Psoas muscle (tissue), 8 donors: ENCODE results near the gene CPSF7. TPM values are rescaled to one million over a fixed set of nuclear protein-coding genes. Genes with fewer than 3 reads are reported as not detected.

Source experiments
- ATAC-seq, 4 donors: fragments of 200-7000 bp; cut with Tn5 transposase; one replicate each; pipeline ENCODE4 v1.9.1; 2020; ENCODE audit warnings: moderate library complexity in 3 of 4, mild to moderate bottlenecking in 2 of 4
- DNase-seq, 2 donors: peaks; one replicate each; pipeline ENCODE4 v3.0.0-alpha.2; 2020
- H3K27ac ChIP-seq: fragments of 200-600 bp; one replicate; pipeline ENCODE4 v1.8.0; 2022
- H3K27me3 ChIP-seq, 3 donors: fragments of 200-600 bp in 1 of 3; one replicate each; pipeline versions ENCODE4 v1.6.1 to v1.8.0; 2013 to 2022; ENCODE audit warnings: low read length in 2 of 3, mild to moderate bottlenecking in 2 of 3, moderate library complexity in 1 of 3; ENCODE audit not compliant: insufficient read depth in 3 of 3
- H3K36me3 ChIP-seq, 2 donors: fragments of 200-600 bp in 1 of 2; one replicate each; pipeline versions ENCODE4 v1.6.1 to v1.8.0; 2013 to 2022; ENCODE audit warnings: low read depth in 1 of 2, mild to moderate bottlenecking in 1 of 2, moderate library complexity in 1 of 2; ENCODE audit not compliant: insufficient read depth in 1 of 2
- H3K4me1 ChIP-seq: fragments of 200-600 bp; one replicate; pipeline ENCODE4 v1.8.0; 2022
- H3K4me3 ChIP-seq: fragments of 200-600 bp; one replicate; pipeline ENCODE4 v1.8.0; 2022; ENCODE audit warnings: mild to moderate bottlenecking
- H3K9me3 ChIP-seq: fragments of 200-600 bp; one replicate; pipeline ENCODE4 v1.8.0; 2022
- CTCF ChIP-seq: fragments of 200-600 bp; IDR thresholded peaks from one replicate; pipeline ENCODE4 v1.8.0; 2022; ENCODE audit warnings: antibody characterized with exemption
- WGBS, 3 donors: extraction: QIAGEN DNeasy Blood & Tissue Kit; methylation state at CpG; one replicate each; pipeline versions ENCODE4 v1.1.6 to v1.1.7; 2013; 5-methylcytosine and 5-hydroxymethylcytosine counted together
- intact Hi-C, 2 donors: fragments of 100-400 bp; cut with DNase I; formaldehyde crosslinking; loops; one replicate each; pipeline versions ENCODE4 v1.11.0 to v1.14.2; 2022
- polyA plus RNA-seq, 3 donors: library from polyadenylated mRNA; stranded (reverse); fragments of 200-250 nt; gene quantifications; one replicate each; pipeline ENCODE4 v1.2.3, GENCODE V29; 2013
- total RNA-seq, 4 donors: library from RNA; stranded (reverse); fragmentation: NEBNext Ultra II Directional in 2 of 4; extraction: Animal tissue kit (Norgen Biotek cat#: 25700) in 2 of 4; gene quantifications; one replicate each; pipeline versions ENCODE4 v1.2.1 to v1.2.4, GENCODE V29; 2021 to 2023
- donor health status: healthy with polysubstance abuse.
- donor health status: DM: no; HTN: no; CAD: no; lungs with moderate emphysema.
- donor health status: Bipolar disorder and iron deficiency.
- donor health status: healthy.
- donor health status: DM: yes; HTN: yes; CAD: no.
- donor health status: DM: no; HTN: no; CAD: no.
- donor health status: DM: no; HTN: no; CAD: no.
- donor health status: DM: yes; HTN: yes; CAD: no.

Gene CPSF7
- total and polyA plus RNA-seq, 7 donors: 28.2 to 66.2 (median 51.1) TPM

DNA sequence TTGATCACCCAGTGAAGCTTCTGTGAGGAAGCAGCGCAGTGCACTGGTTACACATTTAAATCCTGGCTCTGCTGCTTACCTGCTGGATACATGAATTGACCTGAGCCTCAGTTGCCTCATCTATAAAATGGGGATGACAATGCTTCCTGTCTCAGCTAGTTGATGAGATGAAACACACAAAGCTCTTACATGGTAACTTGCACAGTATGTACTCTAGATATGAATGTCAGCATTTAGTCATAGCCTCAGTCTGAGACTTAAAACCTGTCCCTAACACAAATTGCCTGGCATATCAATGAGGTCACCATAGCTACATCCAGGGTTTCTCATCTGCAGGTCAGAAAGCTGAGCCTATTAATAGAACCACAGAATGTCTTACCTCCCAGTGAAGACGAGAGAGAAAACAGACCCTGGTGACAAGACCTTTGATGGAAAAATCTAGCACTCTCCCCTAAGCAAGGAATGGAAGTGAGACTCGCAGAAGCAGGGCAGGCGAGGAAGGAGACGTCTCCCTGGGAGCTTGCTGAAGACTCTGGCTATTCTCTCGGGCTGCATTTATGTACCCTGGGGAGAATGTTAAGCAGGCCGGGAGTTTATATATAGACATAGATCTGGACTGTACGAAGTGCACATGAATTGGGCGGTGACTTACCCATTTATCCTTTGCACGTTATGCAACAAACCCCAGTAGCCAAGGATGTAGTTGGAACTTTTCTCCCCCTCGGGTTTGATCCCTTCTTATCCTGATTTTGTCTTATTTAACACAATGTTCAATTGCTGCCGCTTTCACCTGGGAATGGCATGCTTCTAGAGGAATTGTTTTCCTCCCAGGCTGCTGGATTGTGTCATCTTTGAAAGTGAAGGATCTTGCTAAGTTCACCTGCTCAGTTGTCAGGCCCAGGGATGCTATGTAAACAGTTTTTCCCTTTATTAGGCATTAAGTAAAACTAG is 18.1 kb upstream of the CPSF7 start:
- Histone ChIP-seq H3K4me3 (peak overlapping the region; percentile 16), H3K27me3 (no peaks in the 10 kb centered on the region), H3K27ac (peak overlapping the region; percentile 89), H3K36me3 (peaks cover 0 to 65% of the 10 kb centered on the region in 2 donors), H3K4me1 (peaks cover 51% of the 10 kb centered on the region), H3K9me3 (no peaks in the 10 kb centered on the region)
- WGBS, 3 donors: 32 to 55% (median 42%) methylated on average over 12 of the region's 12 CpGs
- intact Hi-C loops: loop anchor here (1.0 to 10.0 kb wide), 3 partner anchors 67 to 187 kb away; no protein-coding TSS in a partner anchor
- no peak for TF ChIP-seq CTCF
- peak; percentile 69 to 83 (median 81) for ATAC-seq
- DNase-seq: no peak

DNA sequence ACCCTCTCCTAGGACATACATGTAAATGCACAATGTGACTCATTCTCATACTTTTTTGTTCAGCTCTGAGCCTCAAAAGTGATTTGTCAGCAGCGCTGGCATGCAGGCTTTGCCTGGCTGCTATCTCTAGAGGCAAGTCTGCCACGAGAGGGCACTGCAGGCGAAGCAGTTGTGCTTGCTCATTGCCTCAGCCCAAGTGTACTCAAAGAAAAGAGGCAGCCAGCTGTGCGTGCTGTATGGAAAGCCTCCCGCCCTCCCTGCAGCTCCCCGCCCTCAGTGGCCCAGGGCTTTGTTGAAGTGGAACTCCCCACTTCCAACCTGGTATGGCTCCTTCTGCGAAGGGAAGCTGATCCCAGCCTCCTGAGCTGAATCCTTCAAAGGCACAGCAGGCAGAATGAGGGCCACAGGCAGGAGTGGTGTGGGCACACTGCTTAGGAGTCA is 16.5 kb upstream of the CPSF7 start:
- DNase-seq: peak; percentile 93 to 97
- peaks cover 0 to 78% of the 10 kb centered on the region in 2 donors for H3K36me3 ChIP-seq
- 16 to 19% (median 17%) methylated on average over 7 of the region's 7 CpGs for WGBS, 3 donors
- H3K27me3 ChIP-seq: no peaks in the 10 kb centered on the region
- no peaks in the 10 kb centered on the region for H3K9me3 ChIP-seq
- H3K4me3 ChIP-seq: no peak overlapping the region
- peak; percentile 88 for TF ChIP-seq CTCF
- H3K27ac ChIP-seq: peak overlapping the region; percentile 89
- intact Hi-C loops: loop anchor here in 1 of 2 donors (2.0 to 10.0 kb wide), 2 partner anchors 69 to 189 kb away; no protein-coding TSS in a partner anchor
- H3K4me1 ChIP-seq: peaks cover 51% of the 10 kb centered on the region
- peak; percentile 83 to 87 (median 86) for ATAC-seq

DNA sequence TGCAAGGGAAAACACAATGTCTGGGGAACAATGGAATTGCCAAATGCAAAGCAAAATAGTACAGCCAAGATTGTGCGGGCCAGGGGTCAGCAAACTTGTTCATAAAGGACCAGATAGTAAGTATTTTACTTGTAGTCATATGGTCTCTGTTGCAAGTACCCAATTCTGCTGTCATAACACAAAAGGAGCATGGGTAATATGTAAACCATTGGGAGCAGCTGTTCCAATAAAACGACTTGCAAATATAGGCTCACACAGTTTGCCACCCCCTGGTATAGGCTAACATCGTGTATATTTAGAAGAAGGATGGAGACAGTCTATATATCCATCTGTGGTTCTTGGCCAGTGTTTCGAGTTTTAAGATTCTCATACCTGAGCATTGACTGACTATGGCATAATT is 15.7 kb upstream of the CPSF7 start:
- no peak for TF ChIP-seq CTCF
- H3K4me3 ChIP-seq: no peak overlapping the region
- H3K4me1 ChIP-seq: peaks cover 51% of the 10 kb centered on the region
- no peak for DNase-seq
- ATAC-seq: no peak
- peaks cover 0 to 80% of the 10 kb centered on the region in 2 donors for H3K36me3 ChIP-seq
- H3K9me3 ChIP-seq: no peaks in the 10 kb centered on the region
- intact Hi-C loops: loop anchor here in 1 of 2 donors (10.0 kb wide), 1 partner anchor 189 kb away; no protein-coding TSS in a partner anchor
- peak overlapping the region; percentile 89 for H3K27ac ChIP-seq
- WGBS, 3 donors: 69 to 79% (median 73%) methylated on average over 4 of the region's 4 CpGs
- no peaks in the 10 kb centered on the region for H3K27me3 ChIP-seq

DNA sequence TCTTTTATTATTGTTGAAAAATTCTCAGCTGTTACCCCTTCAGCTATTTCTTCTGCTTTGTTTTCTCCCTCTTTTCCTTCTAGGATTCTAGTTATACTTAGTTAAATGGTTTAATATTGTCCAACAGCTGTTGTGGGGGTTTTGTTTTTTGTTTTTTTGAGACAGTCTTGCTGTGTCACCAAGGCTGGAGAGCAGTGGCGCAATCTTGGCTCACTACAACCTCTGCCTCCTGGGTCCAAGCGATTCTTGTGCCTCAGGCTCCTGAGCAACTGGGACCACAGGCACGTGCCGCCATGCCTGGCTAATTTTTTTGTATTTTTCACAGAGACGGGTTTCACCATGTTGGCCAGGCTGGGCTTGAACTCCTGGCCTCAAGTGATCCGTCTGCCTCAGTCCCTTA is 12.8 kb upstream of the CPSF7 start:
- Histone ChIP-seq H3K27me3 (no peaks in the 10 kb centered on the region), H3K9me3 (no peaks in the 10 kb centered on the region), H3K4me1 (peaks cover 31% of the 10 kb centered on the region), H3K4me3 (no peak overlapping the region), H3K36me3 (peaks cover 9 to 92% of the 10 kb centered on the region in 2 donors), H3K27ac (peak overlapping the region; percentile 48)
- WGBS, 3 donors: 62 to 93% (median 65%) methylated on average over 6 of the region's 6 CpGs
- DNase-seq (no peak), ATAC-seq (no peak)
- intact Hi-C loops: loop anchor here in 1 of 2 donors (10.0 kb wide), 1 partner anchor 192 kb away; no protein-coding TSS in a partner anchor
- TF ChIP-seq CTCF: no peak
